ENCODE data around the gene KRT5.

KRT5 gene

GRCh38 chr12:52519826-52520662, at the start of gene KRT5:
TSS of gene KRT5 (minus strand) at chr12:52520394. CDS start at chr12:52520296, 98 bp downstream.
- DNase-seq (ENCODE audit: low read depth), result no peak

GRCh38 chr12:52568111-52568510, 47.9 kb upstream of the KRT5 start:
- DNase-seq (ENCODE audit: low read depth), result no peak

DNA sequence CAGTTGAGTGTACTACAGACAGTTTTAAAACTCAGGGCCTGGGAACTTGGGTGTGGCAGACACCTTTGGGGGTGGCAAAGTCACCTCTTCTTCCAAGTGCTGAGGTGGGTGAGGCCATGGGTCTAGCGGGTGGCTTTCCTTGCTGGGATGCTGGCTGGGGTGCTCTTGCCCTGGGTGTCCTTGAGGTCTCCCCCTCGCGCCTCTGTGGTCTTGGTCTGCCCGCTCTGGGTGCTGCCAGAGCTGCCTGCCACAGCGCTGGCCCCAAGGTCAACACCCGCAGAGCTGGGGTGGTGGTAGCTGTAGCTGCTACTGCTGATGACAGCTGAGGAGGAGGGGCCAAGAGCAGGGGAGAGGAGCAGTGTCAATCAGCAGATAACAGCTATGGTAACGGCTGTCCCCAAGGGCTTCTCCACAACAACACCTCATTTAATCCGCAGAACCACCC, 46.7 kb upstream of the KRT5 start:
- DNase-seq (ENCODE audit: low read depth), result no peak

DNA sequence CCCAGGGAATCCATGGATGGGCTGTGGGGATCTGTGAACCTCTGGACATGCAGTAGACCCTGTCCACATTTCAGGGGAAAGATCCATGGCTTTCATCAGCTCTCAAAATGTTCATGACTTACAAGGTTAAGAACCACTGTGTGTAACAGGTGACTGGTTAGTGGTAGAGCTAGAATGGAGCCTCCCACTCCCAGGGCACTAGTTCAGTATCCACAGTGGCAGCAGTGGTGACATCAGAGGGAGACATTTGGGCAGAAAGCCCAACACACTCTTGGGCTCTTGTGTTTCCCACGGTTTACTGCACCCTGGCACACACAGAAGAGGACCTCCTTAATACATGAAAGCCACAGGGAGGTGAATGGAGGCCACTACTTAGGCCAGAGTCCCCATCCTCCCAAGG, 44.4 kb upstream of the KRT5 start:
- no peak for DNase-seq (ENCODE audit: low read depth)

DNA sequence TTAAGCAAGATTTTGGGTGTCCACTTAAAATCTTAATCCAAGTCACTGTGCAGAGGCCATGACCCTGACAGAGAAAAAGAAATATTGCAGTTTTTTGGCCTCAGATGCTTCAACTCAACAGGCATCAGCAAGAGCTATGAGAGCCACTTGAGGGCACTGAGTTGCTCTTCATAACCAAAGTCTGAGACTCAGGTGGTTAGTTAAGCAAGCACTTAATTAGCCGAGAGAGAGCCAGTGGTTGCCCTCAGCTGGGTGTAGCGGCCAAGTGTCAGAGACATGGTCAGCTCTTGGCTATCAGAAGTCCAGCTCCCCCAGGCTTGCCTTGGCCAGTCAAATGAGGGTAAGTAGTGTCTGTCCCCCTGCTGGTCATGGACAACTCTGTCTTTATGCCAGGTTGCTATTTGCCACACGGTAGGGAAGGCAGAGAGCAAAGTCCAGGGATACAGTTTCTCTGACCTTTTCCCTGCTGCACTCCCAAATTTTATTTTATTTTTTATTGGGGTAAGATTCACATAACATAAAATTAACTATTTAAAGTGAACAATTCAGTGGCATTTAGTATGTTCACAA, 41.8 kb upstream of the KRT5 start:
- peak; percentile 18 for DNase-seq (ENCODE audit: low read depth)

GRCh38 chr12:52559979-52560378, 39.8 kb upstream of the KRT5 start:
- DNase-seq (ENCODE audit: low read depth), result no peak

GRCh38 chr12:52558781-52559445, 38.7 kb upstream of the KRT5 start:
- no peak for DNase-seq (ENCODE audit: low read depth)

- no peak for DNase-seq (ENCODE audit: low read depth)
Measured at GRCh38 chr12:52557476-52557875, 37.3 kb upstream of the KRT5 start.

- no peak for DNase-seq (ENCODE audit: low read depth)
Measured at GRCh38 chr12:52555577-52555976, 35.4 kb upstream of the KRT5 start.

DNA sequence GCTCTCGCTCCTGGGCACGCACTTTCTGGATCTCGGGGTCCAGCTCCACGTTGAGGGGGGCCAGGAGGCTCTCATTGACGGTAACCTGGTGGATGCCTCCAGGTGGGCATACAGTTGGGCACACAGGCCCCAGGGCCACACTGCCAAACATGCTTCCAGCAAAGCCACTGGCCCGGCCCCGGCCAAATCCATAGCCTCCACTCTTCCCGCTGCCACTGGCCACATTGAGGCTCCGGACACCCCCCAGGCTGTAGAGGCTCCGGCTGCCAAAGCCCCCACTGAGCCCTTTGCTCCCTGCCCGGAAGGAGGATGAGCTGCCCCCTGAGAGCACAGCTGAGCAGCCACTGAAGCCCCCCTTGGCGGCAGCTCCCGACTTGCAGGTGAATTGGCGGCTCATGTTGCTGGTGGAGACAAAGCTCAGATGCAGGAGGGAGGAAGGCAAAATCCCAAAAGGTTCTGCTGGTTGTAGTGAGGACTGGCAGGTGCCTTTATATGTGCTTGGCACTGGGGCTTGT, 32.5 kb upstream of the KRT5 start, which contains the start of gene KRT71:
Gene KRT71, minus strand, starts transcription at position 465 of the 515 bp plus-strand sequence. Its CDS starts 68 bp downstream, at position 397.
- DNase-seq (ENCODE audit: low read depth), result no peak

GRCh38 chr12:52552055-52552454, 31.9 kb upstream of the KRT5 start:
- DNase-seq (ENCODE audit: low read depth), result no peak

DNA sequence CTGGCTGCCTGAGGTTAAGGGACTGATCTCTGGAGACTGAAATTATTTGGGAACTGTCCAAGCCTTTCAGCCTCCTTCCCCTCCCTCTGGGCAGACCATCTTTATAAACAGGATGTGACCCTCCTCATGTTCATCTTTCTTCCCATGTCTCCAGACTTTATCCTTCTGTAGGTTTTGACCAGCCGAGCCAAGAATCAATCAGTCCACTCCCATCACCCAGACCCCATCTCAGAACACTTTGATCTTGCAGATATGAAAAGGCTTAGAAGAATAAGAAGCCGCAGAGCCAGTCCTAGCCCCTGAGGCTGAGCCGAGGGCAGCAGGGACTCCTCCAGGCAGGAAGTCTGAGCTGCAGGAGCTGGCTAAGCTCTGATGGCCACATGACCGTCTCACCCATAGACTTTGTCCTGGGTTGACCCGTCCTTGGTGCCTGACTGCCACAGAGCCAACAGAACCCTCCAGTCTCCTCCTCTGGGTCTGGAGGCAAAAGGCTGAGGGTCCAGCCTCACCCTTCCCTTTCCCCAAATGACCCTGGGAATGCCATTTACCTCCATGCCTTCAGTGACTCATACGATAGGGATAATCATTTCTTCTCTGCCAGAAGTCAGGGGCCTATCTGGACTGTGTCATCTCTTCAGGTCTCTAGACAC, 31.1 kb upstream of the KRT5 start:
- peak; percentile 14 for DNase-seq (ENCODE audit: low read depth)

DNA sequence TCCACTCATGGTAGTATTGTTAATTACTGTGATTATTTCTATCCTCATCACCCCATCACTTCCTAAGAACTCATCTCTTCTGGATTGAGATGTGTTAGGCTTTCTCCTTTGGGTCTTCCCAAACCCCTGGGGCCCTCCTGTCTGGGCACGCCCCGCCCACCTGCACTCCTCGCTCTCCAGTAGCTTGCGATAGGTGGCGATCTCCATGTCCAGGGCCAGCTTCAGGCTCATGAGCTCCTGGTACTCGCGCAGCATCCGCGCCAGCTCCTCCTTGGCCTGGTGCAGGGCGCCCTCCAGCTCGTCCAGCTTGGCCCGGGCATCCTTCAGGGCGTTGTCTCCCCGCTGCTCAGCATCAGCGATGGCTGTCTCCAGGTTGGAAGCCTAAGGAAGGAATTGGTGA, 25.9 kb upstream of the KRT5 start:
- no peak for DNase-seq (ENCODE audit: low read depth)

- DNase-seq (ENCODE audit: low read depth), result peak; percentile 42
Measured at GRCh38 chr12:52543985-52544883, 24.0 kb upstream of the KRT5 start.

- no peak for DNase-seq (ENCODE audit: low read depth)
Measured at GRCh38 chr12:52542785-52543318, 22.7 kb upstream of the KRT5 start.

- DNase-seq (ENCODE audit: low read depth), result no peak
Measured at GRCh38 chr12:52542157-52542556, 22.0 kb upstream of the KRT5 start.

DNA sequence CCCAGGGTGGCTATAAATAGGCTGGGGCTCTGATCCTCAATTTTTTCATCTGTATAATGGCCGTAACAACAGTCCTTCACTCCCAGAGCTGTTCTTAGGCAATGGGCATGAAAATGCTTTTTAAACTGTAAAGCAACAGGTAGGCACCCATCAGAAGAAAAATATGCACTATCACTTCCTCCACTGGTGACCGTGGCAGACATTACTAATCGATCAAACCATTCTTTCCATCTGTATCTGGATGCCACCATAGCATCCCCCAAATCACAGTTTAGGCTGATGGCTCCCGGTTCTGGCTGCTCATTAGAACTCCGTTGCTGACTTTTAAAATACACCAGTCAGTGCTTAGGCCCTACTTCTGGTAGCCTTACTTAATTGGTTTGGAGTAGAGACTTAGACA, 21.5 kb upstream of the KRT5 start:
- DNase-seq (ENCODE audit: low read depth), result no peak

DNA sequence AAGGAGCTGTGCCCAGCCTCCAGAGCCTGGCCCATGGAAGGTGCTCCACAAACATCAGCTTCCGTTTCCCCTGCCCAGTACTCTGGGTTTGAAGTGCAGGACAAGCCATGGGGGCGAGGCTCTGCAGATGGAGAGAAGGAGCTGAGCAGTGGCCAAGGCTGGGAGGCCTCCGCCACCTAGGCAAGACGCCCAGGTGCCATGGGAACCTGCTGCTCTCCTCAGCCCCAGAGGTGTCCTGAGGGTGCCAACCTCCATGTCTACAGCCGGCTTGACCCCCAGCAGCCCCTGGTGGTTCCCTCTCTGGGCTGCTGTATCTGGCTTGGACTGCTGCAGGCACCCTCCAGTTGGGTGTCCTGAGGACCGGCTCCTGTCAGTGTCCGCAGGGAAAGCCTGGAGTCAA, 20.3 kb upstream of the KRT5 start:
- DNase-seq (ENCODE audit: low read depth), result no peak

DNA sequence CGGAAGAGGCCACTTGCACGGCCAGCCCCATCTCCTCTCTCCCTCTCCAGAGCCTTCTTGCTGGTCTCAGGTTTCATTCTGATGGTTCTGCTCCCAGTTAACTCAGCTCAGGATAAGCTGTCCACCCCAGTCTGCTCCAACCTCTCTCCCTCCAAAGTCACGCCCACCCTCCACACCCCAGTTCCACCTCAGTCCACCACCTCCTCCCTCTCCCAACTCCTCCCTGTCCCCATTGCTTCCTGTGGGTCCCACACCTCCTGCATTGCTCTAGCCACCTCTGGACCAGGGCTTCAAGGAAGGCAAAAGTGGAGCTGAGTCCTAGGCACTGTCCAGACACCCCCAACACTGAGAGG, 19.6 kb upstream of the KRT5 start:
- no peak for DNase-seq (ENCODE audit: low read depth)

DNA sequence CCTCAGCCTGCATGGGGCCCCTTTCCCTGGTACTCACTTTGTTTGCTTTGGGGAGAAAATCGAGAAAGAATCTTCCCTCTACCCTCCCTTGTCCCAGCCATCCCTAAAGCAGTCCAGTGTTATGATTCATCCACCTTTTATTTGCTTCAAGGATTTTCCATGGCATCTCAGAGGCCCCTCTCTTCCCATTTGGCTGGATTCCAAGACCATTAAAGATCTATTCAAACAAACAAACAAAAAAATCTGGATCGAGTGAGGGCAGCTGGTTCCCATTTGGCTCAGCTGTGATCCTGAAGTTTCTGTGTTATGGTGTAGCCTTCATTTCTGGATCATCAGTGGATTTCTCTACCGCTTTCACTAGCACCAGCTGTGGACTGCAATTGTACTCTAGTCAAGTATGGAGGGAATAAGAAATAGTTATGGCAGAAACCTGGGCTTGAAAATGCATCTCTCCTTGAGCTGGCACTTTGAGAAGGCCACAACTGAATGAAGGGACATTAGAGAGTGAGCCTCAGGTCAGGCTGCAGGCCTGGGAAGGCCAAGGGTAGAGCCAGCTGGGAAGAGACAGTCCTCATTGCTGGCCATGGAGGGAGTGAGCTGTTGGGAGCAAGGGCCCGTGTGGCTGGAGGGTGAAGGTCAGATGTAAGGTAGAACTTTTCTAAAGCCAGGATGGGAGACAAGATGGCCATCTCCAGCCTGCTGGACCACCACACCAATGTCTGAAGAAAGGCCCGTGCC, 19.1 kb upstream of the KRT5 start:
- DNase-seq (ENCODE audit: low read depth), result peak; percentile 95

Measured in EH (cell line).